ENCODE data around the gene CFAP53.
A peak's percentile ranks its signal among the peaks of the same experiment; 100 is the strongest.

DNA sequence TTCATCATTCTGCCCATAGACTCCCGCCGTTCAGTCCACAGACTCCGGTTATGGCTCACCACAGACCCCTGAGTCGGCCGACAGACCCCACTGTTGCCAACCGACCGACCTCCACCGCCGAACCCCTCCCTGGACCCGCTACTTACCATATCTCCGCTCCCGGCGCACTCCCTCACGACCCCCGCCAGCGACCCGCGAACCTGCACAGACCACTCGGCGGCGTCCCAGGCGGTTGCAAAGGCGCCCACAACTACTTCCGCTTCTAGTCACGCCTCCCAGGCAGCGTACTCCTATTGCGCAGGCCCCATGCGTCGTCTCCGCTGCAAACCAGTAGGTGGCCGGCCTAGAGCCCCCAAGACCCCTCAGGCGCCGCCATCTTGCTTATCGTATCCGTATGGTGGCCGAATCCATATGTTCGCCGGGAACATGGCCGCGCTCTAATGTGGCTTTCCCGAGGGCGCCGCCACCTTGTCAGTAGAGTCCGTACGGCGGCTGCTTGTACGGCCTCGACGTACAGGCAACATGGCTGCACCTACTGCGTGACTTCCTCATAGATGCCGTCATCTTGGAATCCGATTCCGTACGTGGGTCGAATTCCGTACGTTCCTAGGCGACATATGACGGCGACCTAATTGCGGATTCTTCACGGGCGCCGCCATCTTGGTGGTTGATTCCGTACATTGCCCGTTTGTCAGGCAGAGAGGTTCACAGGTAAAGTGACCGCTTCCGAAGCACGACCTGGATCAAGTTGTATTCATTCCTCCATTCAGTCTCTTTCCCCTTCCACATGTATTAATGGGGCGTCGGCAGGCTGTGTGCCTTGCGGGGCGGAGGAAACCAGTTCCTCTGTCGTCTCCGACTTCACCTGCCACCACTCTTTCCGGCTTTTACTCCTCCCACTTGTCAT, 21.4 kb upstream of the CFAP53 start, which contains the start of gene CXXC1:
- TF ChIP-seq, protein P1, sequence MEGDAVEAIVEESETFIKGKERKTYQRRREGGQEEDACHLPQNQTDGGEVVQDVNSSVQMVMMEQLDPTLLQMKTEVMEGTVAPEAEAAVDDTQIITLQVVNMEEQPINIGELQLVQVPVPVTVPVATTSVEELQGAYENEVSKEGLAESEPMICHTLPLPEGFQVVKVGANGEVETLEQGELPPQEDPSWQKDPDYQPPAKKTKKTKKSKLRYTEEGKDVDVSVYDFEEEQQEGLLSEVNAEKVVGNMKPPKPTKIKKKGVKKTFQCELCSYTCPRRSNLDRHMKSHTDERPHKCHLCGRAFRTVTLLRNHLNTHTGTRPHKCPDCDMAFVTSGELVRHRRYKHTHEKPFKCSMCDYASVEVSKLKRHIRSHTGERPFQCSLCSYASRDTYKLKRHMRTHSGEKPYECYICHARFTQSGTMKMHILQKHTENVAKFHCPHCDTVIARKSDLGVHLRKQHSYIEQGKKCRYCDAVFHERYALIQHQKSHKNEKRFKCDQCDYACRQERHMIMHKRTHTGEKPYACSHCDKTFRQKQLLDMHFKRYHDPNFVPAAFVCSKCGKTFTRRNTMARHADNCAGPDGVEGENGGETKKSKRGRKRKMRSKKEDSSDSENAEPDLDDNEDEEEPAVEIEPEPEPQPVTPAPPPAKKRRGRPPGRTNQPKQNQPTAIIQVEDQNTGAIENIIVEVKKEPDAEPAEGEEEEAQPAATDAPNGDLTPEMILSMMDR (IDR thresholded peaks at IDR 0.05; ENCODE audit: low read depth, low read length) = peak; percentile 78
- TF ChIP-seq EZH2phosphoT487 (IDR thresholded peaks at IDR 0.05; ENCODE audit: low read depth) = no peak

Measured in OCI-LY3 (cell line).